PC-9 (cell line): ENCODE data around the gene EGFLAM. TPM values are rescaled to one million over a fixed set of nuclear protein-coding genes. Genes with fewer than 3 reads are reported as not detected.

Source experiments
- BruUV-seq: library from RNA; stranded (reverse); fragments of 400-500 nt; replicated peaks from 2 replicates; lab custom pipeline; 2021; lab: Mats Ljungman, UMichigan
- CTCF ChIA-PET: fragments of 300-600 bp; sonication (Branson Sonifier 250); formaldehyde crosslinking; loops from one replicate; lab custom pipeline; 2022; ENCODE audit warnings: antibody characterized with exemption; lab: Charles Lee
- POLR2A ChIA-PET: fragments of 300-600 bp; sonication (Branson Sonifier 250); formaldehyde crosslinking; loops from one replicate; lab custom pipeline; 2022; ENCODE audit warnings: antibody characterized with exemption; ENCODE audit not compliant: unreplicated experiment; lab: Charles Lee
- DNase-seq, 2 experiments: peaks; one replicate each; pipeline versions ENCODE4 v3.0.0 to v3.0.0-alpha.2; 2015 to 2022; ENCODE audit warnings: mixed read lengths in 1 of 2
- H2AFZ ChIP-seq: fragments of 200-600 bp; sonication (generic); 2 replicates; pipeline ENCODE4 v1.8.1; 2017; ENCODE audit warnings: antibody characterized with exemption
- H3F3A ChIP-seq: fragments of 200-600 bp; sonication (generic); 2 replicates; pipeline ENCODE4 v1.8.1; 2017; ENCODE audit warnings: antibody characterized with exemption, mild to moderate bottlenecking, low read depth; ENCODE audit not compliant: insufficient read depth
- H3K27ac ChIP-seq: fragments of 200-600 bp; sonication (generic); 2 replicates; pipeline ENCODE4 v1.6.1; 2016; ENCODE audit warnings: mixed run types
- H3K27me3 ChIP-seq: fragments of 200-600 bp; sonication (generic); 2 replicates; pipeline ENCODE4 v1.6.1; 2016; ENCODE audit warnings: low read depth, mixed run types; ENCODE audit not compliant: insufficient read depth
- H3K36me3 ChIP-seq: fragments of 200-600 bp; sonication (generic); 2 replicates; pipeline ENCODE4 v1.6.1; 2016; ENCODE audit warnings: low read depth, mixed run types
- H3K4me1 ChIP-seq: fragments of 200-600 bp; sonication (generic); replicated peaks from 2 replicates; pipeline ENCODE4 v1.6.1; 2016; ENCODE audit warnings: mixed run types; ENCODE audit not compliant: insufficient read depth
- H3K4me2 ChIP-seq: fragments of 200-600 bp; sonication (generic); 2 replicates; pipeline ENCODE4 v1.6.1; 2017; ENCODE audit warnings: mixed run types
- H3K4me3 ChIP-seq: fragments of 200-600 bp; sonication (generic); 2 replicates; pipeline ENCODE4 v1.6.1; 2016; ENCODE audit warnings: mixed run types
- H3K79me2 ChIP-seq: fragments of 200-600 bp; sonication (generic); 2 replicates; pipeline ENCODE4 v1.6.1; 2017; ENCODE audit warnings: low read depth, mixed run types
- H3K9me2 ChIP-seq: fragments of 200-600 bp; sonication (generic); 2 replicates; pipeline ENCODE4 v1.8.1; 2017; ENCODE audit warnings: mild to moderate bottlenecking; ENCODE audit not compliant: insufficient read depth
- H3K9me3 ChIP-seq: fragments of 200-600 bp; sonication (generic); 2 replicates; pipeline ENCODE4 v1.8.1; 2016; ENCODE audit warnings: low read depth; ENCODE audit not compliant: insufficient read depth
- H4K20me1 ChIP-seq: fragments of 200-600 bp; sonication (generic); 2 replicates; pipeline ENCODE4 v1.8.1; 2017; ENCODE audit not compliant: insufficient read depth
- CTCF ChIP-seq: fragments of 200-600 bp; sonication (generic); conservative IDR thresholded peaks from 2 replicates; pipeline ENCODE4 v1.6.1; 2017; ENCODE audit warnings: mixed run types, antibody characterized with exemption, mild to moderate bottlenecking, moderate library complexity
- EZH2 ChIP-seq: fragments of 200-600 bp; sonication (generic); IDR thresholded peaks from 2 replicates; pipeline ENCODE4 v1.8.0; 2017; ENCODE audit warnings: antibody characterized with exemption, low read depth
- intact Hi-C: fragments of 100-400 bp; cut with micrococcal nuclease; formaldehyde crosslinking; loops from one replicate; pipeline ENCODE4 v1.10.0; 2022; ENCODE audit not compliant: unreplicated experiment
- total RNA-seq: library from RNA; stranded (reverse); gene quantifications from 2 replicates; pipeline ENCODE4 v1.2.3, GENCODE V29; 2021

Gene EGFLAM
- total RNA-seq, 1 experiment from 2014 or later, result not detected

DNA sequence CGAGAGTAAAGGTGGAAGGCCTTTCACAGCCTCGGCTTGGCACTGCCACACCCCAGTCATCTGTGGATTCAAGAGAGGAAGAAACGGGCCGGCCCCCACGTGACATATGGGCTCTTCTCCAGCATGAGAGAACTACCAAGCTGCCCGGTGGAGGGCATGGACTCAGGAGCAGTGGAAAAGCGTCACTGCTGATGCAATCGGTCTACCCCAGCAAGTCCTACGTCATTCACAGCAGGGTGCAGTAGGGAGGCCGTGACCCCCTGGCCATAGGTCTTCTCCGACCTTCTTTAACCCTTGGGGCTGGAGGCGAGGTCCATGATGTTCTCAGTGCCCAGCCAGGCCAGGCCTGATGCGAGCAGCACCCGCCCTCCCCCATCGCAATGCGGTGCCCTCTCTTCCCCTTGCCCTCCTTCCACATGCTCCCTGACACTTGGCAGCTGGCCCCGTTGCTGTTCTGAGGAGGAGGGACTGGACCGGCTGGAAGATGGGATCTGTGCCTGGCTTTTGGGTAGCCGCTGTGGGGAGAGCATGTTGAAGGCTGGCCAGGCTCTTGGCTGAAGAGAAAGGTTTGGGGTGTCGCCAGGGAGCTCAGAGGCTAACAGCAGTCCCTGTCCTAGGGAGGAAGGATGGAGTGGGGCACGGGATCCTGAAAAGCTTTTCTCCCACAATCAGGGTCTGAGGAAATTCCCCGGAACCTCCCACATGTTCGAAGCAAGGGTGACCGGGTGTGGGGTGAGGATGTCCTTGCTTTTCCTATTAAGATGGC lies 208.2 kb downstream of the EGFLAM start:
- H3K36me3 ChIP-seq, result no peaks in the 10 kb centered on the region
- TF ChIP-seq EZH2 (no peak), CTCF (no peak)
- no peak overlapping the region for H3K27ac ChIP-seq
- ChIA-PET POLR2A (no interaction called here), CTCF (interaction anchor here (1.7 kb wide), 1 partner anchor 25 kb away, joined by 15 read pairs; no protein-coding TSS in a partner anchor)
- no peaks in the 10 kb centered on the region for H4K20me1 ChIP-seq
- no peaks in the 10 kb centered on the region for H3K79me2 ChIP-seq
- intact Hi-C loops, result no loop called here
- no peaks in the 10 kb centered on the region for H3K9me2 ChIP-seq
- H3K4me2 ChIP-seq, result no peak overlapping the region
- H3K4me1 ChIP-seq, result peaks cover 14% of the 10 kb centered on the region
- no peak overlapping the region for H3K4me3 ChIP-seq
- H3F3A ChIP-seq, result no peaks in the 10 kb centered on the region
- H3K9me3 ChIP-seq, result no peaks in the 10 kb centered on the region
- no TSS peak for BruUV-seq
- DNase-seq, result no peak
- no peak overlapping the region for H2AFZ ChIP-seq
- no peaks in the 10 kb centered on the region for H3K27me3 ChIP-seq

DNA sequence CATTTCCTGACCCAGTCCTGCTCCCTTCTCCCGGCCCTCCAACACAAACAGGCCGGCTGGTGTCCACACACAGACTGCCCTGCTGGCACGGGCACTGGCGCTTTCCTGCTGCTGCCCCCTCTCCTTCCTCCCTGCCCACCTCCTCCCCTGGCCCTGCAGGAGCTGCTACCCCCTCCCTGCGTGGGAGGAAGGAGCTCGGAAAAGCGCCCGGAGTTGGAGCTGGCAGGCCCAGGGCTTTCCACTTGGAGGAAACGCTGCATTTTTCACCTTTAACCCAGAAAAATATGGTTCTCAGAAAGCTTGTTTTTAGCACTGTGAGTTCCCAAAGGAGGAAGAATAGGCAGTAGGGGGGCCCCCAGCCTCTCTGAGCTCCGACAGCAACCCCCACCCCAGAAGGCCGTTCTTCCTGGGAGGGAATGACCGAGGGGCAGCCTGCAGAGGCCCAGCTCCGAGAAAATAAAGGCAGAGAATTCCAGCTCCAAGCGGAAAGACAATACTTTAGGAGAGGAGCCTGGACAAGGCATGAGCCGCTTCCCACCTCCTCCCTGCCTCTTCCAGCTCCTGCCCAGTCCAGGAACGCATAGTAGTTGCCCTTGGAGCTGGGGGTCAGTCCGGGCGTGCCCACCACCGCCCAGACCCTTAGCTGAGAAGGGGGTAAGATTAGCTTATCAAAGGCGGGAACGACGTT lies 209.1 kb downstream of the EGFLAM start:
- no TSS peak for BruUV-seq
- DNase-seq, result no peak
- no peak overlapping the region for H2AFZ ChIP-seq
- POLR2A ChIA-PET, result interaction anchor here (0.6 to 0.7 kb wide), 3 partner anchors 180 to 1592 kb away, joined by 3 to 5 read pairs (median 3); no protein-coding TSS in a partner anchor
- intact Hi-C loops, result no loop called here
- no peaks in the 10 kb centered on the region for H3K9me2 ChIP-seq
- H3K27me3 ChIP-seq, result no peaks in the 10 kb centered on the region
- no peak overlapping the region for H3K27ac ChIP-seq
- no peak for TF ChIP-seq CTCF
- TF ChIP-seq EZH2, result no peak
- no peaks in the 10 kb centered on the region for H3F3A ChIP-seq
- no peaks in the 10 kb centered on the region for H4K20me1 ChIP-seq
- H3K4me1 ChIP-seq, result peaks cover 14% of the 10 kb centered on the region
- H3K4me3 ChIP-seq, result no peak overlapping the region
- H3K79me2 ChIP-seq, result no peaks in the 10 kb centered on the region
- CTCF ChIA-PET, result interaction anchor here (0.6 to 1.7 kb wide), 2 partner anchors 26 to 376 kb away, joined by 5 to 15 read pairs; no protein-coding TSS in a partner anchor
- H3K9me3 ChIP-seq, result no peaks in the 10 kb centered on the region
- no peaks in the 10 kb centered on the region for H3K36me3 ChIP-seq
- H3K4me2 ChIP-seq, result no peak overlapping the region

DNA sequence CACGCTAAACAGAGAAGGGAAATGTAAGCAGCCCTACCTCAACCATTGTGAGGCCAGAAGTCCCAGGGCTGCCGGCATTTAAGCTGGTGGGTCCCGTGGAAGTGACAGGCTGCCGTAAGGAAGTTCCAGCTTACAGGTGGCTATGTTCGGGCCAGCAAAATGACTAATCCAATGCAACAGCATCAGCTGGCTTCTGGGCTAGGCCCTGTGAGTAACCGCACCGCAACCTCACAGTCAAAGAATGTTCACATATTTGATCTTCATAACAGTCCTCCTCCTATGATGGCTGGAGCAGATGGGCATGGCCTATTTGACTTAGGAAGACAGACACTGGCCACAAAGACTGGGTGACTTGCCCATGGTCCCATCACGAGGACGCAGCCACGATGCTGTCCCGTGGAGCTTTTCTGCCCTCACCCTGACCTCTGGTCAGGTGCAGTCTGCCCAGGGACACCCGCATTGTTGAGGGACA lies 209.9 kb downstream of the EGFLAM start:
- Histone ChIP-seq H3K79me2 (no peaks in the 10 kb centered on the region), H2AFZ (no peak overlapping the region)

More for the DNA sequence above, 209.9 kb downstream of the EGFLAM start:
- Histone ChIP-seq H3K4me1 (peaks cover 8% of the 10 kb centered on the region), H3F3A (no peaks in the 10 kb centered on the region), H3K27ac (no peak overlapping the region), H4K20me1 (no peaks in the 10 kb centered on the region), H3K9me3 (no peaks in the 10 kb centered on the region), H3K4me3 (no peak overlapping the region), H3K9me2 (no peaks in the 10 kb centered on the region), H3K4me2 (no peak overlapping the region), H3K36me3 (no peaks in the 10 kb centered on the region), H3K27me3 (no peaks in the 10 kb centered on the region)
- DNase-seq, result peak in 1 of 2 experiments; percentile 81
- BruUV-seq, result no TSS peak
- intact Hi-C loops, result no loop called here
- CTCF ChIA-PET, result interaction anchor here (0.5 to 1.7 kb wide), 4 partner anchors 26 to 315 kb away, joined by 3 to 15 read pairs (median 5); no protein-coding TSS in a partner anchor
- POLR2A ChIA-PET, result interaction anchor here (0.6 kb wide), 2 partner anchors 192 to 1593 kb away, joined by 3 to 5 read pairs; no protein-coding TSS in a partner anchor
- TF ChIP-seq EZH2 (no peak), CTCF (no peak)
